ENCODE results near the gene P2RX5. TPM values are rescaled to one million over a fixed set of nuclear protein-coding genes. Genes with fewer than 3 reads are reported as not detected.

The P2RX5 gene
- total and polyA plus RNA-seq, 10 of the 15 experiments (the other 5 are each of a cell fraction or from before 2014, with no cell fraction given) = 6.9 to 28.8 (median 19.5) TPM

DNA sequence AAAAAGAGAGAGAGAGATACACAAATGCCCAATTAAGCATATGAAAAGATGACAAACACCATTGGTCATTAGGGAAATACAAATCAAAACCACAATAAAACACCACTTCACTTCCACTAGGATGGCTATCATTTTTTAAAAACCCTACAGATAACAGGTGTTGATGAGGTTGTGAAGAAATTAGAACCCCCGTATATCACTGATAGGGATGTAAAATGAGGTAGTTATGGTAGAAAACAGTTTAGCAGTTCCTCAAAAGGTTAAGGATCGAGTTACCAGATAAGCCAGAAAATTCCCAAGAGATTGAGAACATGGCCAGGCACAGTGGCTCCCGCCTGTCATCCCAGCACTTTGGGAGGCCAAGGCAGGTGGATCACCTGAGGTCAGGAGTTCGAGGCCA, 2.8 kb downstream of the P2RX5 start:
- H3K4me2 ChIP-seq (ENCODE audit: control insufficient read depth, insufficient read depth) = peak overlapping the region; percentile 66; the same call in 1 of the 2 replicates
- H3K27me3 ChIP-seq (replicated peaks in 1 of 2; ENCODE audit: control insufficient read depth in 2 of 2, insufficient read depth in 2 of 2, low read length in 1 of 2) = no peaks in the 10 kb centered on the region
- ChIA-PET CTCF (interaction anchor here (1.0 to 2.5 kb wide), 6 partner anchors 11 to 46 kb away, joined by 3 to 10 read pairs (median 6); no protein-coding TSS in a partner anchor), RAD21 (ENCODE audit: unreplicated experiment) (interaction anchor here (1.0 to 1.6 kb wide), 6 partner anchors 8 to 135 kb away, joined by 3 to 7 read pairs (median 4); partner anchors contain the start of gene HASPIN), POLR2A (interaction anchor here (0.7 to 1.2 kb wide), 4 partner anchors 21 to 125 kb away, joined by 3 read pairs; partner anchors contain the start of gene HASPIN), SMC1A (ENCODE audit: uncharacterized antibody, unreplicated experiment) (interaction anchor here (0.6 to 1.7 kb wide), 6 partner anchors 8 to 33 kb away, joined by 3 to 6 read pairs (median 4); no protein-coding TSS in a partner anchor)
- 0% methylated on average over 4 of the region's 4 CpGs for WGBS (ENCODE audit: insufficient coverage, insufficient replicate concordance, low lambda C conversion rate, missing lambda C conversion rate)
- peaks cover 32% of the 10 kb centered on the region for H3K4me1 ChIP-seq (ENCODE audit: control insufficient read depth, insufficient read depth, low read length)
- H3K4me3 ChIP-seq = peak overlapping the region; percentile 64; the same call in 1 of the 2 replicates
- in situ Hi-C loops (cut with MboI) (no loop called here), intact Hi-C loops (cut with micrococcal nuclease; ENCODE audit: unreplicated experiment) (loop anchor here (2.0 to 5.0 kb wide), 2 partner anchors 34 to 104 kb away; no protein-coding TSS in a partner anchor)
- no peak overlapping the region for H2AFZ ChIP-seq (ENCODE audit: control insufficient read depth, low read depth, low read length)
- DNase-seq (ENCODE audit: low read depth, low spot score) (no peak), ATAC-seq (no peak), FAIRE-seq (no peak)
- BruUV-seq (replicated peaks) = no TSS peak
- H3K36me3 ChIP-seq (ENCODE audit: control insufficient read depth in 2 of 2, insufficient read depth in 2 of 2, low read length in 1 of 2) = no peaks in the 10 kb centered on the region; a peak in 1 of 4 replicates
- H3K9me3 ChIP-seq (replicated peaks; ENCODE audit: control insufficient read depth, insufficient read depth, low read length) = peaks cover 7% of the 10 kb centered on the region; the same call in 1 of the 3 replicates
- H3K27ac ChIP-seq (ENCODE audit: control insufficient read depth, insufficient read depth) = peak overlapping the region; percentile 50
- no peak overlapping the region for H3K9ac ChIP-seq (ENCODE audit: control insufficient read depth, insufficient read depth, low read length)
- peaks cover 13% of the 10 kb centered on the region for H3K79me2 ChIP-seq (ENCODE audit: control insufficient read depth, insufficient read depth, low read length)
- no peaks in the 10 kb centered on the region for H4K20me1 ChIP-seq (ENCODE audit: control insufficient read depth, insufficient read depth)
- TF ChIP-seq TCF3 (IDR thresholded peaks at IDR 0.05; ENCODE audit: borderline replicate concordance, insufficient read depth, low read depth, low read length) = no peak
- no peak for TF ChIP-seq MTA2 (IDR thresholded peaks at IDR 0.05; ENCODE audit: low read depth)
- TF ChIP-seq, protein P1, sequence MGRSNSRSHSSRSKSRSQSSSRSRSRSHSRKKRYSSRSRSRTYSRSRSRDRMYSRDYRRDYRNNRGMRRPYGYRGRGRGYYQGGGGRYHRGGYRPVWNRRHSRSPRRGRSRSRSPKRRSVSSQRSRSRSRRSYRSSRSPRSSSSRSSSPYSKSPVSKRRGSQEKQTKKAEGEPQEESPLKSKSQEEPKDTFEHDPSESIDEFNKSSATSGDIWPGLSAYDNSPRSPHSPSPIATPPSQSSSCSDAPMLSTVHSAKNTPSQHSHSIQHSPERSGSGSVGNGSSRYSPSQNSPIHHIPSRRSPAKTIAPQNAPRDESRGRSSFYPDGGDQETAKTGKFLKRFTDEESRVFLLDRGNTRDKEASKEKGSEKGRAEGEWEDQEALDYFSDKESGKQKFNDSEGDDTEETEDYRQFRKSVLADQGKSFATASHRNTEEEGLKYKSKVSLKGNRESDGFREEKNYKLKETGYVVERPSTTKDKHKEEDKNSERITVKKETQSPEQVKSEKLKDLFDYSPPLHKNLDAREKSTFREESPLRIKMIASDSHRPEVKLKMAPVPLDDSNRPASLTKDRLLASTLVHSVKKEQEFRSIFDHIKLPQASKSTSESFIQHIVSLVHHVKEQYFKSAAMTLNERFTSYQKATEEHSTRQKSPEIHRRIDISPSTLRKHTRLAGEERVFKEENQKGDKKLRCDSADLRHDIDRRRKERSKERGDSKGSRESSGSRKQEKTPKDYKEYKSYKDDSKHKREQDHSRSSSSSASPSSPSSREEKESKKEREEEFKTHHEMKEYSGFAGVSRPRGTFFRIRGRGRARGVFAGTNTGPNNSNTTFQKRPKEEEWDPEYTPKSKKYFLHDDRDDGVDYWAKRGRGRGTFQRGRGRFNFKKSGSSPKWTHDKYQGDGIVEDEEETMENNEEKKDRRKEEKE (IDR thresholded peaks at IDR 0.05) = no peak
- no peak for TF ChIP-seq CEBPB (IDR thresholded peaks at IDR 0.05; ENCODE audit: borderline replicate concordance in 1 of 2, low read depth in 2 of 2, low read length in 2 of 2)
- TF ChIP-seq JUND (IDR thresholded peaks at IDR 0.05; ENCODE audit: low read depth, low read length) = no peak
- no peak for TF ChIP-seq ZNF274 (IDR thresholded peaks at IDR 0.05; ENCODE audit: insufficient read depth, insufficient read length)
- TF ChIP-seq, protein P2, sequence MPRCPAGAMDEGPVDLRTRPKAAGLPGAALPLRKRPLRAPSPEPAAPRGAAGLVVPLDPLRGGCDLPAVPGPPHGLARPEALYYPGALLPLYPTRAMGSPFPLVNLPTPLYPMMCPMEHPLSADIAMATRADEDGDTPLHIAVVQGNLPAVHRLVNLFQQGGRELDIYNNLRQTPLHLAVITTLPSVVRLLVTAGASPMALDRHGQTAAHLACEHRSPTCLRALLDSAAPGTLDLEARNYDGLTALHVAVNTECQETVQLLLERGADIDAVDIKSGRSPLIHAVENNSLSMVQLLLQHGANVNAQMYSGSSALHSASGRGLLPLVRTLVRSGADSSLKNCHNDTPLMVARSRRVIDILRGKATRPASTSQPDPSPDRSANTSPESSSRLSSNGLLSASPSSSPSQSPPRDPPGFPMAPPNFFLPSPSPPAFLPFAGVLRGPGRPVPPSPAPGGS (IDR thresholded peaks at IDR 0.05; ENCODE audit: borderline replicate concordance, insufficient read depth, low read depth, low read length, poor library complexity, severe bottlenecking) = no peak
- no peak for TF ChIP-seq TBL1XR1 (IDR thresholded peaks at IDR 0.05; ENCODE audit: low read depth, low read length)
- no peak for TF ChIP-seq NFXL1 (IDR thresholded peaks at IDR 0.05; ENCODE audit: borderline replicate concordance)
- no peak for TF ChIP-seq KDM1A (IDR thresholded peaks at IDR 0.05; ENCODE audit: borderline replicate concordance)
- TF ChIP-seq, protein P3, sequence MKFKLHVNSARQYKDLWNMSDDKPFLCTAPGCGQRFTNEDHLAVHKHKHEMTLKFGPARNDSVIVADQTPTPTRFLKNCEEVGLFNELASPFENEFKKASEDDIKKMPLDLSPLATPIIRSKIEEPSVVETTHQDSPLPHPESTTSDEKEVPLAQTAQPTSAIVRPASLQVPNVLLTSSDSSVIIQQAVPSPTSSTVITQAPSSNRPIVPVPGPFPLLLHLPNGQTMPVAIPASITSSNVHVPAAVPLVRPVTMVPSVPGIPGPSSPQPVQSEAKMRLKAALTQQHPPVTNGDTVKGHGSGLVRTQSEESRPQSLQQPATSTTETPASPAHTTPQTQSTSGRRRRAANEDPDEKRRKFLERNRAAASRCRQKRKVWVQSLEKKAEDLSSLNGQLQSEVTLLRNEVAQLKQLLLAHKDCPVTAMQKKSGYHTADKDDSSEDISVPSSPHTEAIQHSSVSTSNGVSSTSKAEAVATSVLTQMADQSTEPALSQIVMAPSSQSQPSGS (IDR thresholded peaks at IDR 0.05; ENCODE audit: low read length) = no peak
- TF ChIP-seq RAD21 (IDR thresholded peaks at IDR 0.05; ENCODE audit: insufficient read depth, low read depth, low read length) = no peak
- TF ChIP-seq ZNF622 (IDR thresholded peaks at IDR 0.05) = no peak
- no peak for TF ChIP-seq WRNIP1 (IDR thresholded peaks at IDR 0.05; ENCODE audit: borderline replicate concordance, low read depth, low read length)
- TF ChIP-seq SMC3 (IDR thresholded peaks at IDR 0.05; ENCODE audit: borderline replicate concordance, low read length) = no peak
- no peak for TF ChIP-seq HDGF (IDR thresholded peaks at IDR 0.05)
- TF ChIP-seq HDAC6 (IDR thresholded peaks at IDR 0.05; ENCODE audit: unreplicated experiment) = no peak
- no peak for TF ChIP-seq SIN3A (IDR thresholded peaks at IDR 0.05; ENCODE audit: low read depth, low read length)
